GM12875 (cell line): Measurements from ENCODE around the gene FAM110D.

Experiments used
- H3K4me3 ChIP-seq: one replicate; pipeline ENCODE4 v1.5.1; 2011; ENCODE audit warnings: low read depth, low read length, control low read depth
- TF ChIP-seq, protein P1 (sequence below): IDR thresholded peaks from 2 replicates; pipeline ENCODE4 v1.5.1; 2011; ENCODE audit warnings: low read depth, mild to moderate bottlenecking, control low read depth, inconsistent platforms, low read length, moderate library complexity, borderline replicate concordance; ENCODE audit not compliant: insufficient read depth

The FAM110D gene

GRCh38 chr1:26166719-26167281 is 7.9 kb downstream of the FAM110D start:
- H3K4me3 ChIP-seq, result no peak overlapping the region

GRCh38 chr1:26168410-26169197 is 9.7 kb downstream of the FAM110D start, which contains the start of gene C1orf232:
Gene C1orf232 (minus strand): TSS chr1:26168963. CDS start chr1:26168499, 464 bp downstream.
- TF ChIP-seq, protein P1, sequence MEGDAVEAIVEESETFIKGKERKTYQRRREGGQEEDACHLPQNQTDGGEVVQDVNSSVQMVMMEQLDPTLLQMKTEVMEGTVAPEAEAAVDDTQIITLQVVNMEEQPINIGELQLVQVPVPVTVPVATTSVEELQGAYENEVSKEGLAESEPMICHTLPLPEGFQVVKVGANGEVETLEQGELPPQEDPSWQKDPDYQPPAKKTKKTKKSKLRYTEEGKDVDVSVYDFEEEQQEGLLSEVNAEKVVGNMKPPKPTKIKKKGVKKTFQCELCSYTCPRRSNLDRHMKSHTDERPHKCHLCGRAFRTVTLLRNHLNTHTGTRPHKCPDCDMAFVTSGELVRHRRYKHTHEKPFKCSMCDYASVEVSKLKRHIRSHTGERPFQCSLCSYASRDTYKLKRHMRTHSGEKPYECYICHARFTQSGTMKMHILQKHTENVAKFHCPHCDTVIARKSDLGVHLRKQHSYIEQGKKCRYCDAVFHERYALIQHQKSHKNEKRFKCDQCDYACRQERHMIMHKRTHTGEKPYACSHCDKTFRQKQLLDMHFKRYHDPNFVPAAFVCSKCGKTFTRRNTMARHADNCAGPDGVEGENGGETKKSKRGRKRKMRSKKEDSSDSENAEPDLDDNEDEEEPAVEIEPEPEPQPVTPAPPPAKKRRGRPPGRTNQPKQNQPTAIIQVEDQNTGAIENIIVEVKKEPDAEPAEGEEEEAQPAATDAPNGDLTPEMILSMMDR, result no peak
- H3K4me3 ChIP-seq, result peak within 1 kb of the TSS; percentile 93

More at GRCh38 chr1:26166719-26167281, 7.9 kb downstream of the FAM110D start:
- TF ChIP-seq, protein P1, result no peak

- TF ChIP-seq, protein P1, result no peak
- peak overlapping the region; percentile 93 for H3K4me3 ChIP-seq
These were observed 10.3 kb downstream of the FAM110D start for GRCh38 chr1:26169198-26169554.

DNA sequence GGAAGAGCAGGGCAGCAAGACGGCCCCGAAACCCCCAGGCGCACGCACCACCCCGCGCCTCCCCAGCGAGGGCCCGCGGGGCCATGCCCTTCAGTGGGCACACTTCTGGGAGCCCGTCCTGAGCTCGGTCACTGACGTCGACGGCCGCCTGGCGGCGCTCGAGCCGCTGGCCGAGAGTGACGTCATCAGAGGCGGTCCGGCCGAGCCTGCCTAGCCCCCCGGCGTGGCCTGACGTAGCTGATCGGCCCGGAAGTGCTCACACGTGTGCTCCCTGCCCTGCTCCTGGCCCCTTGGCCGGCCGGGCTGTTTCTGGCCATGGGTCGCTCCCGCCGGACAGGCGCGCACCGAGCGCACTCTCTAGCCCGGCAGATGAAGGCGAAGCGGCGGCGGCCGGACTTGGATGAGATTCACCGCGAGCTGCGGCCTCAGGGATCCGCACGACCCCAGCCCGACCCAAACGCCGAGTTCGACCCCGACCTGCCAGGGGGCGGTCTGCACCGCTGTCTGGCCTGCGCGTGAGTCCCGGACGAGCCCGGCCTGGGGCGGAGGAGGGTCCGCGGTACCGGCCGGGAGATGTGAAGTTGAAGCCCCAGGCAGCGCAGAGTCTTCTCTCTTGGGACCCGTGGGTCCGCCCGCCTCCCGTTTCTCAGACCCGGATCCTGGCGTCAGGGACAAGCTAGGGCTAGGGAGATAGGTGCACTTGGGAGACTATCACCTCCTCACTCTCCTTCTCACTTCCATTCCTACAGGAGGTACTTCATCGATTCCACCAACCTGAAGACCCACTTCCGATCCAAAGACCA is 11.0 kb downstream of the FAM110D start, which contains the start of gene ZNF593:
Gene ZNF593 (plus strand): TSS at position 240 of the 803 bp plus-strand sequence. CDS start 76 bp downstream, at position 316.
- TF ChIP-seq, protein P1, result peak; percentile 99
- peak within 1 kb of the TSS; percentile 93 for H3K4me3 ChIP-seq

DNA sequence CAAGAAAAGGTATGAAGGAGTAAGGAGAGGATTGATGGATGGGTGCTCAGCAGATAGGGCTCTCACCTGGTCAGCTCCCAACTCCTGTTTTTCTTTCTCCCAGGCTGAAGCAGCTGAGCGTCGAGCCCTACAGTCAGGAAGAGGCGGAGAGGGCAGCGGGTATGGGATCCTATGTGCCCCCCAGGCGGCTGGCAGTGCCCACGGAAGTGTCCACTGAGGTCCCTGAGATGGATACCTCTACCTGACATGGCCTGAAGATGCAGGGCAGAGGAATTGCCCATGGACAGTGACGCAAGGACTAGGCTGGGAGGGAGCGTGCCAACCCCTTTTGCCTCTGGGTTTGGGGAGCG is 11.6 kb downstream of the FAM110D start:
- H3K4me3 ChIP-seq, result peak overlapping the region; percentile 93
- TF ChIP-seq, protein P1, result no peak

DNA sequence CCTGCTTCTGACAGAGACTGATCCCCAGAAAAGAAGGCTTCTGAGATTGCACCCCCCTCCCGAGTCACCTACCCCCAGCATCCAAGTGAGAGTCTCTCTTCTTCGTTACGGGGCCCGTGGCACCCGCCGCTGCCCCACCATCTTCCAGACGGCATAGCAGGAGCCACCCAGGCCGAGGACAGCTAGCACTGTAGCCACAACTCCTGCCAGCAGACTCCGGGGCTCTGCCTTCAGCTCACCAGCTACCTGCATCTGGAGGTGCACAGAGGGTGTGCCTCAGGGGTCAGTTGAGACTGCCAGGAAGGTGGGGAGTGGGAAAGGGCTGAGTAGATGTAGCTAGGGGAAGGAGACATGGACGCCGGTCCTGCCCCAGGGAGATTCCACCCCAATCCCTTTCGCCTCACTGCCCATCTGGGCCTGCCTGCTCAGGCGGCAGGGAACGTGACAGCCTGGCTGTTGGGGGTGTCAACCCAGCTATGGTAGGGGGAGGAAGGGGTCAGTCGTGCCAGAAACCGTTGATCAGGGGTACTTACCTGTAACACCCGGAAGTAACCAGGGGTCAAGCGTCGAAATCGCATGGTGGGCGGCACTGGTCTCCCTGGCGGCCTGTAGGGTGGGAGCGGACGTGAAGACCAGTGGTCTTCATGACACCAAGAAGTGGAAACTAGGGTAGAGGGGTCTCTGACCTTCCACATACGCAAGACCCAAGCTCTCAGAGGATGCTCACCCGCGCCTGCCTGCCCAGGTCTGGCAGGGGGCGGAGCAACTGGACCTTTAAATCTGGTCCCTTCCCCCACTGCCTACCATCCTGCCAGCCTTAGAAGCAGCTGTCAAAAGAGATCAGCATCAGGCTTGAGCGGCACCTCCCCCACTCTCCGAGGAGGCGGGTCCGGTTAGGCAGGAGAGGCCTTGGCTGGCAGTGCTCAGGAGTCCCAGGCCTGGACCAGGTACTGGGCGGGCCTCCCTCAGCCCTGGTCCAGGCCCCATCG is 12.5 kb downstream of the FAM110D start, which contains the start of gene ZNF593OS:
Gene ZNF593OS (minus strand): TSS at position 749 of the 989 bp plus-strand sequence. CDS start 171 bp downstream, at position 578.
- TF ChIP-seq, protein P1, result no peak
- peak within 1 kb of the TSS; percentile 93 for H3K4me3 ChIP-seq
